HUES64 (cell line): ENCODE results near the gene NR4A1.

Experiments
- H3K27ac ChIP-seq: 2 replicates; pipeline ENCODE4 v1.7.0; 2013; ENCODE audit warnings: low read depth, low read length, inconsistent platforms
- H3K27me3 ChIP-seq: 2 replicates; pipeline ENCODE4 v1.6.1; 2013; ENCODE audit warnings: mild to moderate bottlenecking, low read length; ENCODE audit not compliant: insufficient read depth
- H3K36me3 ChIP-seq: 2 replicates; pipeline ENCODE4 v1.6.1; 2013; ENCODE audit warnings: mild to moderate bottlenecking, low read length; ENCODE audit not compliant: insufficient read depth
- H3K4me1 ChIP-seq: 2 replicates; pipeline ENCODE4 v1.6.1; 2013; ENCODE audit warnings: mild to moderate bottlenecking, low read length, moderate library complexity; ENCODE audit not compliant: insufficient read depth
- H3K4me3 ChIP-seq: 2 replicates; pipeline ENCODE4 v1.5.1; 2013; ENCODE audit warnings: mild to moderate bottlenecking, low read length, moderate library complexity
- H3K9ac ChIP-seq: 2 replicates; pipeline ENCODE4 v1.6.1; 2013; ENCODE audit warnings: mild to moderate bottlenecking, low read depth, low read length
- H3K9me3 ChIP-seq: 2 replicates; pipeline ENCODE4 v1.6.1; 2013; ENCODE audit warnings: low read depth, low read length; ENCODE audit not compliant: insufficient read depth
- WGBS: fragments of 150-250, 120-280 bp; methylation state at CpG from one replicate; pipeline ENCODE4 v1.1.7; 2013; ENCODE audit warnings: missing lambda C conversion rate; 5-methylcytosine and 5-hydroxymethylcytosine counted together

The NR4A1 gene

DNA sequence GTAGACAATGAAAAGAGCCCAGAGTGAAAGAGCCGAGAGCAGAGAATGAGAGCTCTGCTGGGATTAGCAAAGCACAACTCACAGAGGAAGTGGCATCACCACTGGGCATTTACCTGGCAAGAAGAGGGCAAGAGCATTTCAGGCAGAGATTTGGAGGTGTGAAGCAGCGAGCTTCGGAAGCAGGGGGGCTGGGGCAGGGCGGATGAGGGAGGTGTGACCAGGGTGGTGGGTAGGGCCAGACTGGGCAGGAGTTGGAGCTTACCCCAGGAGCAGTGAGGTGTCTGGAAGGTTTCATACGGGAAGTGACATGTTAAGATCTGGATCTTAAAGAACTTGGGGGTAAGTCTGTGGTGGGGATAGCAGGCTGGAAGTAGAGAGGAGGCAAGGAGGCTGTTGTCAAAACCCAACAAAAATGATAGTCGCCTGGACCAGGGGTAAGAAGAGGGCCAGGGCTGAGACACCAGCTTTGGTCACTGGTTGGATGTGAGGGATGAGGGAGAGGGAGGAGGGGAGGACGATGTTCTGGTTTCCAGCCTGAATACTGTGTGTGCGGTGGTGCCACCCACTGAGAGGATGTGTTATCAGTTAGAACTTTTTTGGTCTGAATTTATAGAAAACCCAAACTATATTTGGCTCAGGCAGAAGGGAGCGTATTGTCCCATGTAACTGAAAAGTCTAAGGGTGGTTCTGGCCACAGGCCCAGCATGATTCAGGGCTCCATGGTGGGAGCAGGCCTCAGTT is 33.4 kb downstream of the NR4A1 start:
- Histone ChIP-seq H3K36me3 (no peaks in the 10 kb centered on the region), H3K9ac (no peak overlapping the region), H3K27me3 (no peaks in the 10 kb centered on the region), H3K4me3 (no peak overlapping the region), H3K4me1 (peaks cover 10% of the 10 kb centered on the region), H3K27ac (no peak overlapping the region), H3K9me3 (no peaks in the 10 kb centered on the region)
- WGBS, result 92% methylated on average over 9 of the region's 9 CpGs

- H3K27ac ChIP-seq, result no peak overlapping the region
- WGBS, result 85% methylated on average over 6 of the region's 6 CpGs
- no peak overlapping the region for H3K9ac ChIP-seq
- peaks cover 10% of the 10 kb centered on the region for H3K4me1 ChIP-seq
- H3K4me3 ChIP-seq, result no peak overlapping the region
- no peaks in the 10 kb centered on the region for H3K9me3 ChIP-seq
- no peaks in the 10 kb centered on the region for H3K36me3 ChIP-seq
- H3K27me3 ChIP-seq, result no peaks in the 10 kb centered on the region
These were observed 34.5 kb downstream of the NR4A1 start for GRCh38 chr12:52085682-52086180.

DNA sequence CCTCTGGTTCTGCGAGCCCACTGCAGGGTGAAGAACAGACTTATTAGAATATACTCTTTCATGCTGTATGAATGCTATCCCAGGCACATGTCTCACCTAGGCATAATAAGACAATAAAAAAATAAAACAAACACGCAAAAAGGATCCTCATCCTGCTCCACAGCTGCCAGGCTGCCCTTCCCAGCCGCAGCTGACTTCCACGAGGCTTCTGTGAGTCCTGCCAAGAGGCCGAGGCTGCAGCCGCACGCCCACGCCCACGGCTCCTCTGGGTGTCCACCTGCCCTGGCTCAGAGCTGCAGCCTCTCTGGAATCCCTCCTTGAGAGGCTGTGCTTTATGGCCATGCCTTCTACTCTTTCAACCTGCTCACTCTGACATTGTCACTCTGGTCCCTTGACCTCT is 35.1 kb downstream of the NR4A1 start:
- Histone ChIP-seq H3K27me3 (no peaks in the 10 kb centered on the region), H3K4me1 (peaks cover 12% of the 10 kb centered on the region)
- WGBS, result 94% methylated on average over 8 of the region's 9 CpGs

GRCh38 chr12:52086944-52087835 is 35.9 kb downstream of the NR4A1 start:
- no peak overlapping the region for H3K4me3 ChIP-seq
- H3K9ac ChIP-seq, result no peak overlapping the region
- no peaks in the 10 kb centered on the region for H3K9me3 ChIP-seq
- peaks cover 5% of the 10 kb centered on the region for H3K4me1 ChIP-seq
- H3K36me3 ChIP-seq, result no peaks in the 10 kb centered on the region
- H3K27me3 ChIP-seq, result no peaks in the 10 kb centered on the region
- H3K27ac ChIP-seq, result no peak overlapping the region
- WGBS, result 86% methylated on average over 22 of the region's 22 CpGs

More for the DNA sequence above, 35.1 kb downstream of the NR4A1 start:
- H3K9me3 ChIP-seq, result no peaks in the 10 kb centered on the region
- no peaks in the 10 kb centered on the region for H3K36me3 ChIP-seq
- no peak overlapping the region for H3K27ac ChIP-seq
- H3K4me3 ChIP-seq, result no peak overlapping the region
- no peak overlapping the region for H3K9ac ChIP-seq

GRCh38 chr12:52087961-52088820 is 36.9 kb downstream of the NR4A1 start:
- H3K36me3 ChIP-seq, result no peaks in the 10 kb centered on the region
- H3K27ac ChIP-seq, result no peak overlapping the region
- H3K9ac ChIP-seq, result no peak overlapping the region
- WGBS, result 87% methylated on average over 20 of the region's 20 CpGs
- H3K4me3 ChIP-seq, result no peak overlapping the region
- peaks cover 4% of the 10 kb centered on the region; the same call in 1 of the 2 replicates for H3K4me1 ChIP-seq
- no peaks in the 10 kb centered on the region for H3K9me3 ChIP-seq
- no peaks in the 10 kb centered on the region for H3K27me3 ChIP-seq

DNA sequence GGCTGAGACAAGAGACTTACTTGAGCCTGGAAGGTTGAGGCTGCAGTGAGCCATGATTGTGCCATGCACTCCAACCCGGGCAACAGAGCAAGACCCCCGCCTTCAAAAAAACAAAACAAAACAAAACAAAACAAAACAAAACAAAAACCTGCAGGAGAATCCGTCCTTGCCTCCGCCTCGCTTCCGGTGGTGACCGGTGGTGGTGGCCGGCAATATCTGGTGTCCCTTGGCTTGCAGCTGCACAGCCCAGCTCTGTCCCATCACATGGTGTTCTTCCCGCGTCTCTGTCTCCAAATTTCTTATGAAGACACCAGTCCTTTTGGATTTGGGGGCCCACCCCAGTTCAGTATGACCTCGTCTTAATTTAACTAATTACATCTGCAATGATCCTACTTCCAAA is 38.2 kb downstream of the NR4A1 start:
- 93% methylated on average over 11 of the region's 11 CpGs for WGBS
- Histone ChIP-seq H3K4me1 (0 out of 2 replicates have a peak, but pooled peaks cover 4% of the 10 kb centered on the region), H3K27ac (no peak overlapping the region), H3K9ac (no peak overlapping the region), H3K27me3 (no peaks in the 10 kb centered on the region), H3K9me3 (no peaks in the 10 kb centered on the region), H3K36me3 (no peaks in the 10 kb centered on the region), H3K4me3 (no peak overlapping the region)

- 91% methylated on average over 10 of the region's 10 CpGs for WGBS
- no peaks in the 10 kb centered on the region for H3K36me3 ChIP-seq
- no peaks in the 10 kb centered on the region for H3K9me3 ChIP-seq
- H3K27ac ChIP-seq, result no peak overlapping the region
- no peaks in the 10 kb centered on the region for H3K27me3 ChIP-seq
- no peak overlapping the region for H3K4me3 ChIP-seq
- no peak overlapping the region for H3K9ac ChIP-seq
- 0 out of 2 replicates have a peak, but pooled peaks cover 4% of the 10 kb centered on the region for H3K4me1 ChIP-seq
These were observed 39.0 kb downstream of the NR4A1 start for GRCh38 chr12:52090291-52090690.

- no peaks in the 10 kb centered on the region for H3K27me3 ChIP-seq
- WGBS, result 25% methylated on average over 3 of the region's 3 CpGs
These were observed 39.8 kb downstream of the NR4A1 start for GRCh38 chr12:52091061-52091460.

GRCh38 chr12:52091869-52092268 is 40.6 kb downstream of the NR4A1 start:
- 93% methylated on average over 8 of the region's 8 CpGs for WGBS
- H3K4me1 ChIP-seq, result 0 out of 2 replicates have a peak, but pooled peaks cover 4% of the 10 kb centered on the region
- no peaks in the 10 kb centered on the region for H3K27me3 ChIP-seq
- H3K36me3 ChIP-seq, result no peaks in the 10 kb centered on the region
- no peak overlapping the region for H3K27ac ChIP-seq
- H3K9ac ChIP-seq, result no peak overlapping the region
- H3K9me3 ChIP-seq, result no peaks in the 10 kb centered on the region
- no peak overlapping the region for H3K4me3 ChIP-seq

More at GRCh38 chr12:52091061-52091460, 39.8 kb downstream of the NR4A1 start:
- Histone ChIP-seq H3K4me1 (0 out of 2 replicates have a peak, but pooled peaks cover 4% of the 10 kb centered on the region), H3K9ac (no peak overlapping the region), H3K36me3 (no peaks in the 10 kb centered on the region), H3K9me3 (no peaks in the 10 kb centered on the region), H3K4me3 (no peak overlapping the region), H3K27ac (no peak overlapping the region)

DNA sequence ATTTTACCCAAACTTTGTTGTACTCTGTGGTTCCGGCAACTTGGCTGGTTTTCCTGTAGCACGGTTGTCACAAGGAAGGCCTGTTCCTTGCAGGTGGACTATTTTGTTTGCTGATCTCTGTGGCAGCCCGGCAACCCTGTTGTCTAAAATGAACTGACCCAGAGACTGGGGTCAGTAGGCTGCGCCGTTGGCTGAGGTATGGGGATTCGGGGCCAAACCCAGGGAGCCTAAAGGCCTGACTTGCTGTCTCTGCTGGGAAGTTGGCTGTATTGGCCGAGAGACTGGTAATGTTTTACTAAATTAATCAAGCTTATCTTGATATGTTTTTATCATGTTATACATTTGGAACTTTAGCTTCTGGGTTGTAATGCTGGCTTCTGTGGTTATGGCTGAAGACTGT is 42.1 kb downstream of the NR4A1 start:
- Histone ChIP-seq H3K4me3 (no peak overlapping the region), H3K27me3 (0 out of 2 replicates have a peak, but pooled peaks cover 2% of the 10 kb centered on the region), H3K27ac (no peak overlapping the region), H3K4me1 (0 out of 2 replicates have a peak, but pooled peaks cover 4% of the 10 kb centered on the region), H3K36me3 (no peaks in the 10 kb centered on the region), H3K9ac (no peak overlapping the region), H3K9me3 (no peaks in the 10 kb centered on the region)
- WGBS, result 90% methylated on average over 7 of the region's 7 CpGs
